DMS53 treated with DMSO at 0.1 percent for 48 hours (cell line): ENCODE data around the gene FBXO5.
"Not testable (repeated sequence)": the region's sequence is repeated elsewhere in the genome, so short reads cannot be mapped to it uniquely, and the experiment has no call there.

Experiments used
- DNase-seq: peaks from one replicate; lab custom pipeline; 2025; ENCODE audit not compliant: unreplicated experiment; lab: John Stamatoyannopoulos, UW

The FBXO5 gene

GRCh38 chr6:152993847-152994246, 11.0 kb upstream of the FBXO5 start:
- no peak for DNase-seq

DNA sequence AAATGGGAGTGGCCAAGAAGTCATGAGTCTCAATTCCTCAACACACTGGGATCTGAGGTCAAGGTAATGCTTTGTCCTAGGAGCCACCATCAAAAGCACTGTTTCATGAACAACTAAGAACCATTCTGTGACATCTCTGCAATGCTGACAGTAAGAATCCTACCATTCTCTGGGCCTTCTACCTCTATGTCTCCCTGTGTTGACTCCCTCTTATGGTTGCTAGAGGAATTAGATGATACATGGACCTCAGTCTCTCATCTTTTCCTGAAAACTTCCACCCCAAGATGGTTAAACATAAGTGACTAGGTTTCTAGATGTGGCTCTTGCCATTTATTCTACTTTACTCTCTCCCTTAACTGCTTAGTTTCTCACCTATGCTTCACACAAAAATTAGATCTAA, 10.6 kb upstream of the FBXO5 start:
- DNase-seq = no peak

DNA sequence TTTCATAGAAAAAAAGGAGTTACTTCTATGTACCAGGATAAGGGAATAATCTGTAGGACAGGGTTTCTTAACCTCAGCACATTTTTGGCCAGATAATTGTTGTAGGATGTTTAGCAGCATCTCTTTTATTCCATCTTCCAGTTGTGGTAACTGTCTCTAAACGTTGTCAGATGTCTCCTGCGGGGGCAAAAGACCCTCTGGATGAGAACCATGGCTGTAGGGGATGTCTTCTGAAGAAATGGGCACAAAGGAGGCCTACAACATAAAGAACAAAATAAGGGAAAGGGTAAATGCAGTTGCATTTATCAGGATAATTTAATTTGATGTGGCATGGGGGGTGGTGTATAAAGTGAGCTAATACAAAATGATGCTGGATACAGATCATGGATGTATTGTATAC, 4.1 kb upstream of the FBXO5 start:
- DNase-seq = no peak

DNA sequence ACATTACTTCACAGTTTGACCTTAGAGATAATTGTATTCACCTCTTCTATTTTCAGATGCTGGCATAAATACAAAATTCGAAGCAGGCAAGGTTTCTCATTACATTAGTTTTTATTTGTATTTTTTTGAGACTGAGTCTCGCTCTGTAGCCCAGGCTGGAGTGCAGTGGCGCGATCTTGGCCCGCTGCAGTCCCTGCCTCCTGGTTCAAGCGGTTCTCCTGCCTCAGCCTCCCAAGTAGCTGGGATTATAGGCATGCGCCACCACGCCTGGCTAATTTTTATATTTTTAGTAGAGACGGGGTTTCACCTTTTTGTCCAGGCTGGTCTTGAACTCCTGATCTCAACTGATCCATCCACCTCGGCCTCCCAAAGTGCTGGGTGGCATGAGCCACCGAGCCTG, 2.5 kb upstream of the FBXO5 start:
- DNase-seq = not testable (repeated sequence)

DNA sequence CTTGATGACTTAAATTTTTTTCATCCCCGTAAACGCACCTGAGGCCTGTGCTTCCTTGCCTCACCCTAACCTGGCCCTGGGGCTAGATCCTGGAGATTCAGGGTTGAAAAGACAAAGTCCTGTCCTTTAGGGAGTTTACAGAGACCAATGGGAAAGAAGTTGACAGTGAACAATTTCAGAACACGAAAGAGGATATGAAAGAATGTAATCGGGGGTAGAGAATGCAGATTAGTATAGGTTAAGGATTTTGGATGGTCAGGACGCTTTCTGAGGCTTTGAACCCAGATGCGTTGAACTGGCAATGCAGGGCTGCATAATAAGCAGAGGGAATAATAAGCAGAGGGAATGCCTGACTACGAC, 1.7 kb upstream of the FBXO5 start:
- DNase-seq = no peak

GRCh38 chr6:152983637-152984512, 1.0 kb upstream of the FBXO5 start:
- DNase-seq = no peak

DNA sequence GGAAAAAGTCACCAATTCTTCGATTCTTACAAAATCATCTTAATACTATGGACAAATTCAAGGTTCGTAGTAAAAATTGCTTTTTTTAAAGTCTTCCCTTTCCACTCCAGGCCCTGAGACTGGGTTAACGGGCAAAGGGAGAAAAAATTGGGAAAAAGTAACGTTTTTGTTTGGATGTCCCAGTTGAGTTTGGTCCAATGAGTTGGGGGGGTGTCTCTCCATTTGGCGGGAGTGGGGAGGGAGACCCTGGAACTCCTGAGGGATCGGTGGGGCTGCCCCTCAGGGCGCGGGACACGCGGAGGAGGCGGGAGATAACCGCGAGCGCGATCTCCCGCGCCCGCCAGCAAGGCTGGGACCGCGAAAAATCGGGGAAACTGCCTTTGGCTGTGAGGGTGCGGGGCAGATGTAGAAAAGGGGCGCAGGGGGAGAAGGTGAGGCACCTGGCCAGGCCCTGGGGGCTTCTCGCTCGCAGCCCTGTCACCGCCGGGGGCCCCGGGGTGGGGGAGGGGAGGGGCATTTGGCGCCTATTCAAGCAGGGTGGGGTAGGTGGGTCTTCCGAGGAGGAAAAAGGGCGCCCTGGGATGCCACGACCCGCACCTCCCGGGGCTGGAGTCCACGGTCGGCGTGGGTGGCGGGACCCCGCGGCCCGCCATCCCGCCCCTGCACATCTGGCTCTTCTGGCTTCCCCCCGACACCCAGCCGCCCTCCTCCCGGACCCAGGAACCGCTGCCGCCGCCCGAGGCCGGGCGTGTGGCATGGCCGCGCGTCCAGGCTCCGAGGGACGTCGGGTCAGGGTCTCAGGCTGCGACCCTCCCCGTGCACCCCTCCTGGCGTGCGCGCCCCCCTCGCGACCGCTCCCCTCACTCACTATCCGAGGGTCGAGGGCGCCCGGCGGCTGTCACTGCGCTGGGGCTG, 595 bp downstream of the FBXO5 start:
- no peak for DNase-seq

DNA sequence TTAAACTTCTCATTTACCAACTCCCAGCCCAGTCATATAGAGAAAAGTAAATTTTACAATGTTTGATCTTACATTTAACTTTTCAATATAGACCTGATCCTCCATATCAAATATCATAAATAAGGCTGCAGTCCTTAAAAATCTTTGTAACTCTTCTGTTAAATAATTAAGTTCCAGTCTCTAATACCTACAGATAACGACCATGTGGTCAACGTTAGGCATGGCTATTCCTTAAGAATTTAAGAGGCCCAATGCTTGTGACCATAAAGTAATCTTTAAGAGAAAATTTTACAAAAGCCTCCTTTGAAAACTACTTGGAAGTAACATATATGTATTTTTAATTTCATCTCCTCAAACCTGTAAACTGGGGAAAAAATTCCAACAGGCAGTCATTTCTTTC, 1.6 kb downstream of the FBXO5 start:
- DNase-seq = no peak

- no peak for DNase-seq
Measured at GRCh38 chr6:152980656-152981055, 2.2 kb downstream of the FBXO5 start.

- DNase-seq = no peak
Measured at GRCh38 chr6:152979116-152979515, 3.7 kb downstream of the FBXO5 start.

- DNase-seq = no peak
Measured at GRCh38 chr6:152978058-152978457, 4.8 kb downstream of the FBXO5 start.

DNA sequence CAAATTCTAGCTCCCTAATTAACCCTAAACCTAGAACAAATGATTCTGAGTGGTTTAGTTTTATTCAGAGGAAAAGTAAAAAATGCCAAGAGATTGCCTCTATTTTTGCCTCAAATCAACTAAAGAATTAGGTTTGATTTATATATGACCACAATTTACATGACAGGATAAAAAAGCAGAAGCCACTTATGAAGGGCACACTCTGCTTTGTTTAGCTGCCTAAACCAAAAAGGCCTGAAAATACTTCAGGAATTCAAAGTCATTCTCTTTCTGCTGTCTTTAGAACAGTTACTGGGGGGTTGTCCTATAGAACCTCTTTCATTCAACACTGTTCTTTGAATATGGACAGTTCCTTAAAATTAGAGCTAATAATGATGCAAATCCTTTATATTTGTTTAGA, 5.3 kb downstream of the FBXO5 start:
- no peak for DNase-seq

DNA sequence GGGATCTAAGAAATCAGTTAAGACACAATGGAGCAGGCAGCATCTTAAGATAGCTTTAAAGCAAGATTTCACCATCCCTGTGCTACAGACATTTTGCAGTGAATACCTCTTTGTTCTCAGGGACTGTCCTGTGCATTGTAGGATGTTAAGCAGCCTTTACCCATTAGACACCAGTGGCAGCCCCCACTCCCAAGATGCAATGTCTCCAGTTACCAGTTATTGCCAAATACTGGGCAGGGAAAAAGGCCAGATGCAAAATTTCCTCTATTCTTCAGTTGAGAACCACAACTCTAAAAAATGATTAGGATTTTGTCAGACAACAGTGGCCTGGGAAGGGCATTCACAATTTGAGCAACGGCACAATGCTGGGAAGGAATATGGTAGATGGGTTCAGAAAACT, 6.1 kb downstream of the FBXO5 start:
- no peak for DNase-seq

GRCh38 chr6:152975204-152975915, 7.5 kb downstream of the FBXO5 start:
- DNase-seq = no peak

DNA sequence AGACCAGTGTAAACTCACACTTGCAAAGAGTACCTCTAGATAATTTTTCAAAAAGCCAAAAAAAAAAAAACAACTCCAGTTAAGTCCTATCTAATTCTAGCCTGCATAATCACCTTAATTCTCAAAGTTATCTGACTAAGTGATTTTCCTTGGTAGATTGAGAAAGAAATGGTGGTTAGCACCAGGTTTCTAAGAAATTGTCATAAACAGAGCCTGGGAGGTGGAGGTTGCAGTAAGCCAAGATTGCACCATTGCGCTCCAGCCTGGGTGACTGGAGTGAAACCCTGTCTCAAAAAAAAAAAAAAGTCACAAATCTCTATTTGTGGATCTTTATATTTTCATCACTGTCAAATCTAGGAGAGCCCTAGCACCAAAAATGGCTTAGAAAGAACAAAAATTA, 8.9 kb downstream of the FBXO5 start:
- no peak for DNase-seq

- no peak for DNase-seq
Measured at GRCh38 chr6:152969688-152970418, 13.0 kb downstream of the FBXO5 start.

GRCh38 chr6:152966168-152966894, 16.5 kb downstream of the FBXO5 start:
- not testable (repeated sequence) for DNase-seq

- DNase-seq = no peak
Measured at GRCh38 chr6:152959333-152959732, 23.5 kb downstream of the FBXO5 start.

DNA sequence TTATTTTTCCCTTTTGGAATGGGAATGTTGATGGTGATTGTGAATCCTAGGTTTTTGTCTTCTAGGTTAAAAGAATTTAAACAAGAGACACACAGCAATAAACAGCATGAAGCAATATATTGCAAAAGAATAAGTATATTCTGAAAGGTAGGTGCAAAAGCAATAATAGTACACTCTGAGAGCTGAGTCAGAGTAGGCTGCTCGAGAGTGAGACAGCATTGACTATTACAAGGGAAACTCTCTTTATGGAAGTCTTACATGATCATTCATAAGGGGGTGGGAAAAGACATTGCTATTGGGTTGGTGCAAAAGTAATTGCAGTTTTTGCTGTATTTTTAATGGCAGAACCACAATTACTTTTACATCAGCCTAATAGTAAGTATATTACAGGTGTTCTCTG, 25.0 kb downstream of the FBXO5 start:
- DNase-seq = no peak

DNA sequence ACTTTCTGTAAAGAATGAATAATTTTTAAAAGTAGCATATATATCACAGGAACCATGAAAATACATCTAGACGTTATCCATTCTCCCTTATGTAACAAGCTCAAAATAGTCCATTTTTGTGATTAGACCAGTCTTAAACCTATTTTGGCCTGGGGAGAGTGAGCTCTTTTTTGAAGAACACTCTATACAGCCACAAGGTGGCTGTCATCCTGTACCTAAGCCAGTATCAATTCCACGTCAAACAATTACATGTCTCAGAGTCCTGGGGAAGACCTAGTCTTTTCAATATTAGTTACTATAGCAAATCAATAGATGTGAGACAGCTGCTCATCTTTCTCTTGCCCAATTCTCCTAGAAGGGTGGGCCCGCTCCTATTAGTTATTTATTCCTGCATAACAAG, 28.4 kb downstream of the FBXO5 start:
- DNase-seq = no peak
